Cardiac fibroblast (primary cell): Measurements from ENCODE around the gene PLA2G2A.
A peak's percentile ranks its signal among the peaks of the same experiment; 100 is the strongest.

Source experiments
- DNase-seq, 2 donors: peaks; one replicate each; pipeline versions ENCODE4 v3.0.0 to v3.0.0-alpha.2; 2010; ENCODE audit warnings: low read depth in 2 of 2
- H3K4me3 ChIP-seq, 2 donors: replicated peaks in 1 of 2; 1 replicate in 1 of 2; 2 replicates in 1 of 2; pipeline ENCODE4 v1.5.1; 2011; ENCODE audit warnings: low read depth in 2 of 2, low read length in 2 of 2, mild to moderate bottlenecking in 2 of 2, moderate library complexity in 1 of 2
- CTCF ChIP-seq: IDR thresholded peaks from one replicate; pipeline ENCODE4 v1.5.1; 2011; ENCODE audit warnings: low read depth, mild to moderate bottlenecking, low read length, inconsistent platforms

The PLA2G2A gene

GRCh38 chr1:19979494-19979977 lies at the start of gene PLA2G2A:
Gene PLA2G2A (minus strand): TSS chr1:19979618. CDS start chr1:19978773, 845 bp downstream.
- DNase-seq: peak in 1 of 2 donors; percentile 58
- TF ChIP-seq CTCF: no peak
- H3K4me3 ChIP-seq: no peak within 1 kb of the TSS

DNA sequence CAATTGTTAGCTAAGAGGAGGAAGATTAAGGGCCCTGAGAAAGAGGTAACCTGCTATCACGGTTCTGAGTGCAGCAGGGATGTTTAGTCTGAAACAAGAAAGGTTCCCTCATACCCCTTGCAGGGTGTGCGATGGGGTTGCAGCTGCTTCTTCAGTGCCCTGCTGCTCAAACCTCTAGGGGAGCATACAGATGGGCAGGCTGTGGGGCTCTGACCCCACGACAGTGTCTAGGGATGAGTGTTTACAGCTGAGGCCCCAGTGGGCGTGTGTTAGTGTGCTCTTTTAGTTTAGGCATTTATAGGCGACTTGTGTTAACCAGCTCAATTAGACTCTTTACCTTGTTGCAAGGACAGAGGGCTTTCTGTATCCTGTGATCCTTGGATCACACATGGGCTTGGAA lies 49.3 kb upstream of the PLA2G2A start:
- TF ChIP-seq CTCF: no peak
- no peak for DNase-seq
- peak overlapping the region in 1 of 2 donors; percentile 27 for H3K4me3 ChIP-seq

- peak overlapping the region in 1 of 2 donors; percentile 12 for H3K4me3 ChIP-seq
- no peak for TF ChIP-seq CTCF
- DNase-seq: peak in 1 of 2 donors; percentile 85
These were observed 48.7 kb upstream of the PLA2G2A start for GRCh38 chr1:20028125-20028524.

DNA sequence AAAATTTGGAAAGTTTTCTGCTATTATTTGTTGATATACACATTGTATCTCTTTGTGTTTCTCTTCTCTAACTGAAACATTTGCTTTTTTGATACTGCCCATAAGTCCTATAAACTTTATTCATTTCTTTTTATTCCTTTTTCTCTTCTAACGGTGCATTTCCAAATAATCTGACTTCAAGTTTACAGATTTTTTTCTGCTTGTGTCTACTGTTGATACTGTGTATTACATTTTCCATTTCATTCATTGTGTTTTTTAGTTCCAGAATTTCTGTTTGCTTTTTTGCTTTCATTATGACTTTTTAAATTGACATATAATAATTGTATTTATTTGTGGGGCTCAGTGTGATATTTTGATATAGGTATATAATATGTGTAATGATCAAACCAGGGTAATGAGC lies 38.3 kb upstream of the PLA2G2A start:
- TF ChIP-seq CTCF: no peak
- H3K4me3 ChIP-seq: no peak overlapping the region
- no peak for DNase-seq

GRCh38 chr1:20014153-20014552 lies 34.7 kb upstream of the PLA2G2A start:
- no peak overlapping the region for H3K4me3 ChIP-seq
- TF ChIP-seq CTCF: no peak
- DNase-seq: no peak

- no peak overlapping the region for H3K4me3 ChIP-seq
- TF ChIP-seq CTCF: no peak
- DNase-seq: no peak
These were observed 30.6 kb upstream of the PLA2G2A start for GRCh38 chr1:20010016-20010415.

GRCh38 chr1:20009212-20009611 lies 29.8 kb upstream of the PLA2G2A start:
- no peak for TF ChIP-seq CTCF
- no peak overlapping the region for H3K4me3 ChIP-seq
- DNase-seq: no peak
